IPS-18a (cell line): Measurements from ENCODE around the gene CCT6B.
A peak's percentile ranks its signal among the peaks of the same experiment; 100 is the strongest.

Source experiments
- H3K27ac ChIP-seq: one replicate; pipeline ENCODE4 v1.5.1; 2013; ENCODE audit warnings: low read length
- H3K27me3 ChIP-seq: one replicate; pipeline ENCODE4 v1.6.1; 2013; ENCODE audit warnings: mild to moderate bottlenecking, low read length; ENCODE audit not compliant: control insufficient read depth, insufficient read depth
- H3K36me3 ChIP-seq: one replicate; pipeline ENCODE4 v1.6.1; 2013; ENCODE audit warnings: low read depth, low read length; ENCODE audit not compliant: control insufficient read depth
- H3K4me1 ChIP-seq: one replicate; pipeline ENCODE4 v1.6.1; 2013; ENCODE audit warnings: low read depth, low read length; ENCODE audit not compliant: control insufficient read depth
- H3K4me3 ChIP-seq: one replicate; pipeline ENCODE4 v1.5.1; 2013; ENCODE audit warnings: low read length
- H3K9ac ChIP-seq: one replicate; pipeline ENCODE4 v1.6.1; 2013; ENCODE audit warnings: mild to moderate bottlenecking, low read length, moderate library complexity
- H3K9me3 ChIP-seq: one replicate; pipeline ENCODE4 v1.6.1; 2013; ENCODE audit warnings: low read depth, low read length; ENCODE audit not compliant: control insufficient read depth

The CCT6B gene

DNA sequence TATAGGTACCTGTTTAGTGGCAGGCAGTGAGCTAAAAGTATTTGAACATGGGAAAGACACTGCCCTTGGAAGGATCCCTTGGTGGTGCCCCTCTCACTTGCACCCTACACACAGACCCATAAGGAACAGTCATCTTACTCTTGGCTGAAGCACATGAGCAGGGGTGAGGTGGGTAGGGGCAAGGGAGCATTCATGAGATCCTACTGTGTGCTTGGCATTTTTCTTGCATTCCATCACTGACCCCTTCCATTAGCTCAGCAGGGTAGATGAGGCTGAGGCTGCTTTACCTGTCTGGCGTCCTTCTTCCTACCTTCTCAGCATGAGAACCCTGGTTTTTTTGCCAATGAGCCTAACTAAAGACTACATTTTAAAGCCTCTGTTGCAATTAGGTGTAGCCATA is 48.3 kb downstream of the CCT6B start:
- Histone ChIP-seq H3K27me3 (no peaks in the 10 kb centered on the region), H3K4me3 (no peak overlapping the region), H3K36me3 (no peaks in the 10 kb centered on the region), H3K9ac (no peak overlapping the region), H3K4me1 (no peaks in the 10 kb centered on the region), H3K27ac (no peak overlapping the region), H3K9me3 (no peaks in the 10 kb centered on the region)

DNA sequence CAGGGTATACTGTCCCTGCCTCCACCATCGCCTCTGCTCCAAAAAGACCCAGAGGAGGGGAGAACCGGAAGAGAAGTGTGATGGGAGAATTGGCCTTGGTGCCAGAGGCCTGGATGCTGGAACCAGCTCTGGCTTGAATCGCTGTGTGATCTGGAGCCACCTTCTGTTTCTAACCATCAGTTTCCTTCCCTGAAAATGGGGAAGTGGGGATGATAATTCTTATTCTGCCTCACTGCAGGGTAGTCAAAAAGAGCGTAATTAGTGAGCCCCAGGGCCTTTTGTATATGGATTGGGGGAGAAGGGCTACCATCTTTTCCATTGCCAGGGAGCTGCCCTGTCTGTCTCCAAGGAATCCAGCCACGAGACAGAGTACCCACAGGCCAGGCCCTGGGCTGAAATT is 52.2 kb downstream of the CCT6B start:
- H3K4me1 ChIP-seq: no peaks in the 10 kb centered on the region
- no peaks in the 10 kb centered on the region for H3K36me3 ChIP-seq
- no peak overlapping the region for H3K9ac ChIP-seq
- no peak overlapping the region for H3K4me3 ChIP-seq
- no peaks in the 10 kb centered on the region for H3K9me3 ChIP-seq
- no peaks in the 10 kb centered on the region for H3K27me3 ChIP-seq
- no peak overlapping the region for H3K27ac ChIP-seq

DNA sequence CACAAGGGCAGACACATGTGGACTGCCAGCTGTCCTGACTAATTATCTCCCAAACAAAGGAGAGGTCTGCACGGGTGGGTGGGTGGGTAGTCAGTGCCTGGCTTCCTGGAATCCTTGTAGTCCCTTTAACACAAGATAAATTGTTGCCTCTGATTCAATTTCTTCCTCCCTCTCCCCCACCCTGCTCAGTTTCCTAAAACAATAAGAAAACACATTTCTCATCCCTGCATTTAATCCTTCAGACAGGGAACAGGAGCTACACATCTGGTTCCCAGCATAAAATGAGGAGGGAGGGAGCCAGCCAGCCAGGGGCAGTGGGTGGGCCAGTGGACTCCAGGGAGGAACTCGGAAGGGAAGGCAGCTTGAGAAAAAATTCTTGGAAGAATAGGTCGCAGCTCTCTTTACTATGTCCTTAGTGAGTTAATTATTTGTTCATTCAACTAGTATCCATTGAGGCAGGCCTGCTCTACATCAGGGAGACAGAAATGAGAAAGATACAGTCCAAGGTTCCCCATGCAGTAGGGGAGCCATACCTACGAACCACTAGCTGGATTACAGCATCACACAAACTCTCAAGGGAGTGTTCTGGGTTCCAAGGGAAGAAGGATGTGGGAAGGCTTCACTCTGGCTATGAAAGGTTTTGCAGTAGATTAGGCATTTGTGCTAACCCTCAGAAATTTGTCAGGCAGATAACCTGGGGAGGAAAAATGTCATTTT is 58.3 kb downstream of the CCT6B start:
- no peak overlapping the region for H3K4me3 ChIP-seq
- H3K36me3 ChIP-seq: no peaks in the 10 kb centered on the region
- H3K27me3 ChIP-seq: no peaks in the 10 kb centered on the region
- no peaks in the 10 kb centered on the region for H3K4me1 ChIP-seq
- no peaks in the 10 kb centered on the region for H3K9me3 ChIP-seq
- H3K9ac ChIP-seq: no peak overlapping the region
- H3K27ac ChIP-seq: no peak overlapping the region

DNA sequence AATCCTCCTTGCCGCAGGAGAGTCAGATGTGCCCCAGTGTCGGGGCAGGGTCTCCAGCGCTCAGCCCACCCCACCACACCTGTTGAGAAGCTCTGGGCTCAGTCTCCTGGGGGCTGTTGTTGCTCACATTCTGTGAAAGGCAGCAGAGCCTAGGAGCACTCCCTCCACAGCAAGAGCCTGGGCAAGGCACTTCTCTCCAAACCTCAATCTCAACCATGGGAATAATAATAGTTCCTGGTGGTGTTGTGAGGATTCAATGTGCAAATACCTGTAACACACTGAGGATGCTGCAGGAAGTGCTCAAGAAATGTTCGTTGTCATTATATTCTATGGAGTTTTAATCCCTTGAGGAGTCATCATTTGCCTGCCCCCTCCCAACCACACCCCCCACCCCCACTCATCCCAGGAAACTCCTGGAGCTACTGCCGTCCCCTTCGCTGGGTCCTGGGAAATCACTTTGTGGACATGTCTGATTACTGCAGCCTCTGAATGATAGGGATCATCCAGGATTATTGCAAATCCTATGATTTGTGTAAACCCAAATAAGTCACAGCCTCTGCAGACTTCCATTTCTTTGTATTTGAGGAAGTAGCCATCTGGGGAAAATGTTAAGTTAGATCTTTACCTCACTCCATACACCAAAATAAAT is 61.5 kb downstream of the CCT6B start:
- Histone ChIP-seq H3K4me1 (no peaks in the 10 kb centered on the region), H3K27ac (no peak overlapping the region), H3K36me3 (no peaks in the 10 kb centered on the region), H3K4me3 (no peak overlapping the region), H3K27me3 (no peaks in the 10 kb centered on the region), H3K9me3 (no peaks in the 10 kb centered on the region), H3K9ac (no peak overlapping the region)

DNA sequence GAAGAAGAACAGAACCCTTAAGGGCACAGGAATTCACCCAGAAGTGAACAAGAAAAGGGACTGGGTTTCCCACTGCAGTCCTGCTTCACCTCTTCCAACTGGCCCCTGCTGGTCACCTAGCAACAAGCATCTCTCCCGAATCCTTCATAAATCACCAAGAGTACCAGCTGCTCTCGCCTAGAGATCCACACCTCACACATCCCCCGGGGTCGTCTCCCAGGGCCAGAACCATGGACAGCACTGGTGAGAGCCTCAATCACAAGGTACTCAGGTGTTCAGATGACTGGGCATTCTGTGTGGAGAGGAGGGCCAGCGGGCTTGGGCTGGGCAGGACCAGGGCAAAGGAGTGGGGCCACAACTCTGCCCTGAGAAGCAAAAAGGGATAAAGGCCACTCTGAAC is 65.9 kb downstream of the CCT6B start:
- no peaks in the 10 kb centered on the region for H3K27me3 ChIP-seq
- no peaks in the 10 kb centered on the region for H3K4me1 ChIP-seq
- H3K9ac ChIP-seq: no peak overlapping the region
- no peak overlapping the region for H3K27ac ChIP-seq
- no peak overlapping the region for H3K4me3 ChIP-seq
- no peaks in the 10 kb centered on the region for H3K36me3 ChIP-seq
- no peaks in the 10 kb centered on the region for H3K9me3 ChIP-seq

DNA sequence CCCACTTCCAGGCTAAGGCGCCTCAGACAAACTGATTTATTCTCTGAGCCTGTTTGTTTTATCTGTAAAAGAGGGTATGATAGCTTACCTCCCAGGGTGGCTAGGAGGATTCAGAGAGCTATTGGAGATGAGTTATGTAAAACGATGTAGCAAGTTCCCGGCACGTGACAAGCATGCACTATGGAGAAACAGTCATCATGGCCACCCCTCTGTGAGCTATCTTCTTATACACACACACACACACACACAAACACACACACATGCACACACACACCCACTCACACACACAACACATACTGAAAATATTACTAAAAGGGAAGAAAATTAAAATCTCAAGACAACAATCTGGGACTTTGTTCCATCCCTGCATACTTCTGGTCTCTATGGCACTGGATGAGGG is 66.3 kb downstream of the CCT6B start:
- Histone ChIP-seq H3K27me3 (no peaks in the 10 kb centered on the region), H3K9me3 (no peaks in the 10 kb centered on the region), H3K27ac (no peak overlapping the region), H3K36me3 (no peaks in the 10 kb centered on the region), H3K4me1 (no peaks in the 10 kb centered on the region), H3K9ac (no peak overlapping the region), H3K4me3 (no peak overlapping the region)

DNA sequence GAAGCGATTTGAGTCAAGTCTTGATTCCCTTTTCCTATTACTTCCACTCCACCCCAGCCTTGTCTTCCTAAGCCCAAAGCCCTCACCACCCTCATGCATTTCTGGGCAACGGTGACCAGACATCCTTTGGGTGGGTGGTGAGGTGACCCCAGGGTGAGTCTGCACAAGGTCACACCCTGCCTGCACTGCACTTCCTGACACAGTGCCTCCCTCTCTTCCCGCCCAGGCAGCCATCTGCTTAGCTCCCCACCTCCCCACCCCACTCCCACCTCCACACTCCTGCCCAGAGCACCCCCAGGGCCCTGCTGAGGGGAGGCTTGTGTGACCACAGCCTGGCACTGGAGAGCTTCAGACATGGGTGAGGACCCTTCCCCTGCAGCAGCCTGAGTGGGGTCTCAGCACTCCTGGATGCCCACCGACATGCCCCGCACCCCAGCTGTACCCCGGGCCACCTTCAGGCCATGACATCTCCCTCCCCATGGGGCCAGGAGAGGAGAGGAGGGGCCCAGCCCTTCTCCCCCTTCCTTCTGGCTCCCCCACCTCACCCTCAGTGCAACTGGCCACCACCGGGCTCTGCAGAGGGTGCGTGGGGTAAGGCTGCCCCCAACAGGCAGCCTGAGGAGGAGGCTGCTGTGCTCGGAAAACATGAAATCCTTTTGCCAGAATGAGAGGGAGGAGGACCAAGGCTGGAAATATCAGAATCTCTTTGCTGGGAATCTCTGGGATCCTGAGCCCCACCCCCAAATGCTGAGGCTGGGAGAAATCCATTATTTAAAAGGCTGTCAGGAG is 68.6 kb downstream of the CCT6B start:
- no peaks in the 10 kb centered on the region for H3K9me3 ChIP-seq
- no peaks in the 10 kb centered on the region for H3K4me1 ChIP-seq
- H3K36me3 ChIP-seq: no peaks in the 10 kb centered on the region
- H3K4me3 ChIP-seq: no peak overlapping the region
- H3K27me3 ChIP-seq: no peaks in the 10 kb centered on the region
- H3K27ac ChIP-seq: no peak overlapping the region
- no peak overlapping the region for H3K9ac ChIP-seq

DNA sequence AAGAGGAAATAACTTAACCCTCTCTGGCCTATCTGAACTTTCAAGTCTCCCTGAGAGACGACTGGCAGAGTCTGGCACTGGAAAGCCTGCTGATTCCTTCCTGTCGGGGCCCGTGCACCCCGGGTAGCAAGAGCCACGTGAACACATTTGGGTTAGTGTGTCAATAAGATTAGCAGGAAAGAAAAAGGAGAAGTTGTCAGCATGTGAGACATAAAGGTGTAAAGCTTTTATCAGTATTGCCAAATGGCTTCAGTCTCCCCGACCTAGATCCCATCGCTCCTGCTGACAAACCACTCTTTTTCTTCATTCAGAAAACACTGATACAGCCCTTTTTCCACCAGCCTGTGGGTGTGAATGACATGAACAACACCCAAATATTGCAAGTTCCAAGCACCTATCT is 74.4 kb downstream of the CCT6B start:
- H3K27me3 ChIP-seq: no peaks in the 10 kb centered on the region
- no peaks in the 10 kb centered on the region for H3K9me3 ChIP-seq
- H3K36me3 ChIP-seq: no peaks in the 10 kb centered on the region
- no peak overlapping the region for H3K9ac ChIP-seq
- no peak overlapping the region for H3K27ac ChIP-seq
- no peak overlapping the region for H3K4me3 ChIP-seq
- H3K4me1 ChIP-seq: peaks cover 17% of the 10 kb centered on the region

DNA sequence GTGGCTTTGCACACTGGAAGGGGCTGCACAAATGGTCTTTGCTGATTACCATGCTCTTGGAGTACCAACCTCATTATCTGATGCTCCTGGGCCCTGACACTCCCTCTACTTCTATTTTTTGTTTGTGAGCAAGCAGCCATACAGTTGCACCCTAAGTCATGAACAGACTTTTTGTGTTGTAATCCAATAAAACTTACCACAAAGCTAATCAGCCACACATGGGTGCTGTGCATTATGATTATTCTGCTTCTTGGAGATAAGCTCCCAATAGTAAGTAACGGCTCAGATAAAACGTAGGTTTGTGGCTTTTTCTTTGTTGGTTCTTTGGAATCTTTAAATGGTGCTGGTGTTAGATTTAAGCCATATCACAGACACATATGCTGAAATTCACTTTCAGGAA is 76.2 kb downstream of the CCT6B start:
- Histone ChIP-seq H3K9ac (no peak overlapping the region), H3K4me3 (no peak overlapping the region), H3K27me3 (no peaks in the 10 kb centered on the region), H3K4me1 (peaks cover 17% of the 10 kb centered on the region), H3K36me3 (no peaks in the 10 kb centered on the region), H3K9me3 (no peaks in the 10 kb centered on the region), H3K27ac (no peak overlapping the region)

DNA sequence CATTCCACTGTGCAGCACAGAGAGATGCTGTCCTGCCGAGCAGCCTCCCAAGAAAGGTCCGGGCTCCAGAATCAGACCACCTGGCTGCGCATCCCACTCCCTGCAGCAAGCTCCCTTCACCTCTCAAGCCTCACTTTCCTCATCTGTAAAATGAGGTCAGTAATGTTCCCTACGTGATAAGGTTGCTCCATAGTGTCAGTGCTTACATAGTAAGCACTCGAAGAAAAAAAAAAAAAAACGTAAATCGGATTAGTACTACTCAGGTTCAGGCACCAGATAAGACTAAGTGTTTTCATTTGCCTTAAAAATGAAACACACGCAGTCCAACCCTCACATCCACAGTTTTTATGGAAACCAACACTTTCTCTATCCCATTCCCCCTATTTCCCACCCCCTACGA is 76.7 kb downstream of the CCT6B start:
- H3K9me3 ChIP-seq: no peaks in the 10 kb centered on the region
- no peak overlapping the region for H3K4me3 ChIP-seq
- H3K27me3 ChIP-seq: no peaks in the 10 kb centered on the region
- H3K9ac ChIP-seq: no peak overlapping the region
- H3K36me3 ChIP-seq: no peaks in the 10 kb centered on the region
- H3K27ac ChIP-seq: no peak overlapping the region
- H3K4me1 ChIP-seq: peaks cover 17% of the 10 kb centered on the region

DNA sequence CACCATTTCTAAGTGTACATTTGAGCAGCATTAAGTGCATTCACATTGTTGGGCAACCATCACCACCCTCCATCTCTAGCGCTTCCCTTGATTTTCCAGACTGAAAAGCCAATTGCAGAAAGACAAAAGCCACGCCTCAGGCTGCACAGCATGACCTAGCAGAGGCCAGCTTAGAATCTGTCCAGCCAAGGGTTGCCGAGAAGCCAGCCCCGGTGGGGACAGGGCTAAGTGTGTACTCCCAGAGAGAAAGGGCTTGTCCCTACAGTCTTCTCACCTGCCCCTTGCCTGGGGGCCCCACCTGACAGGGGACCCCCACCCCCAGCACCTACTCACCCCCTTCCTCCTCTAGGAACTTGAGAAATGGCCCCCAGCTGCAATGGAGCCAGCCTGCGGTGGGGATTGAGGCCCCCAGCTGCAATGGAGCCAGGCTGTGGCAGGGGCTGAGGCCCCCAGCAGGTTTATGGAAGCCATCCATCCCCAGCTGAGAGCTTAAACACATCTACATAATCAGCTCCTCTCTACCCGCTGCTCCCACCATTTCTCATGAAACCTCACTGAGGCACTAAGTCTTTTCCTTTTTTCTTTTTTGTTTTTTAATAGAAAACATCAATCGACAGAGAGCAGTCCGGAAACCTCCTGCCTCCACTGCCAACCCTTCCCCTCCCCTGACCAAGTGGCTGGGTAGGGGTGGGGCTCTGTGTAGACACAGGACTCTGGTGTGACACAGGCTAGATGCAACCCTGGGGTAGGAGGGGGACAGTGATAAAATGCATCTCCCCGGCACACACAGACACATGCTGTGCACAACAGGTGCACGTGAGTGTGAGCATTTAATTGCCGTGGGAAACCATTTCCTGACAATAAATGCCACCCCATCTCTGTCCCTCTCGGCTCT is 77.9 kb downstream of the CCT6B start:
- no peak overlapping the region for H3K27ac ChIP-seq
- peaks cover 17% of the 10 kb centered on the region for H3K4me1 ChIP-seq
- no peaks in the 10 kb centered on the region for H3K27me3 ChIP-seq
- H3K9me3 ChIP-seq: no peaks in the 10 kb centered on the region
- H3K9ac ChIP-seq: no peak overlapping the region
- peak overlapping the region; percentile 5 for H3K4me3 ChIP-seq
- no peaks in the 10 kb centered on the region for H3K36me3 ChIP-seq
